HCT116 (cell line): ENCODE data around the gene HCAR1.

Experiments used
- CBX3 ChIP-seq: IDR thresholded peaks from 2 replicates; pipeline ENCODE4 v1.6.1; 2012; ENCODE audit warnings: low read depth
- EZH2 ChIP-seq: fragments of 200-600 bp; sonication (generic); IDR thresholded peaks from 2 replicates; pipeline ENCODE4 v1.6.1; 2017; ENCODE audit warnings: antibody characterized with exemption, mixed run types
- POLR2A ChIP-seq: IDR thresholded peaks from 2 replicates; pipeline ENCODE4 v1.7.0; 2011; ENCODE audit warnings: borderline replicate concordance; ENCODE audit not compliant: insufficient read depth, insufficient read length; ENCODE audit errors: extremely low read depth
- POLR2AphosphoS5 ChIP-seq: IDR thresholded peaks from 2 replicates; pipeline ENCODE4 v1.6.1; 2011; ENCODE audit warnings: mild to moderate bottlenecking, low read depth, low read length, moderate library complexity
- RAD21 ChIP-seq: IDR thresholded peaks from 2 replicates; pipeline ENCODE4 v1.6.1; 2012; ENCODE audit warnings: low read depth, mild to moderate bottlenecking
- SRF ChIP-seq: IDR thresholded peaks from 2 replicates; pipeline ENCODE4 v1.6.1; 2012; ENCODE audit warnings: low read depth
- ZNF274 ChIP-seq: fragments of 200-500 bp; sonication (Bioruptor generic); IDR thresholded peaks from 2 replicates; pipeline ENCODE4 v1.6.1; 2014; ENCODE audit warnings: mild to moderate bottlenecking, low read depth, low read length, inconsistent platforms
- TF ChIP-seq, protein P1 (sequence below), 3 experiments: fragments of 200-600 bp in 1 of 3; sonication (generic) in 1 of 3; IDR thresholded peaks in 2 of 3; conservative IDR thresholded peaks in 1 of 3; 2 replicates each; pipeline ENCODE4 v1.5.1; 2012 to 2017; ENCODE audit warnings: low read depth in 2 of 3, low read length in 2 of 3, antibody characterized with exemption in 1 of 3, borderline replicate concordance in 1 of 3, control low read depth in 1 of 3, mild to moderate bottlenecking in 1 of 3, mixed read lengths in 1 of 3, mixed run types in 1 of 3, moderate library complexity in 1 of 3; ENCODE audit not compliant: insufficient read depth in 1 of 3
- TF ChIP-seq, protein P2 (sequence below): IDR thresholded peaks from 2 replicates; pipeline ENCODE4 v1.6.1; 2012; ENCODE audit warnings: low read depth

DNA sequence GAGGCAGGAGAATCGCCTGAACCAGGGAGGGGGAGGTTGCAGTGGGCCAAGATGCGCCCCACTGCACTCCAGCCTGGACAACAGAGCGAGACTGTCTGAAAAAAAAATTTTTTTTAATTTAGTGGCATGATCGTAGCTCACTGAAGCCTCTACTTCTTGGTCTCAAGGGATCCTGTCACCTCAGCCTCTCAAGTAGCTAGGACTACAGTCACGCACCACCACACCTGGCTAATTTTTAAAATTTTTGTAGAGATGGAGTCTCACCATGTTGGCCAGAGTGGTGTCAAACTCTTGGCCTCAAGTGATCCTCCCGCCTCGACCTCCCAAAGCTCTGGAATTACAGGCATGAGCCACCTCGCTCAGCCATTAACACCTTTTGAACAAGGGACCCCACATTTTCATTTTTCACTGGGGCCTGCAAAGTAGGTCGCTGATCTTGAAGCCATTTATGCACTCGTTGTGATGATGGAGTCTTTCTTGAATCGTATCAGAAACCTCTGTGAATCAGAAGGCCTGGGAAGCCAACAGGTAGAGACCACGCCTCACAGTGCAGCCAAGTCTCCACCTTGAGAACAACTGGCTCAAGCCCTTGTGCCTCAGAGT, 5.9 kb downstream of the HCAR1 start:
- TF ChIP-seq, protein P1, sequence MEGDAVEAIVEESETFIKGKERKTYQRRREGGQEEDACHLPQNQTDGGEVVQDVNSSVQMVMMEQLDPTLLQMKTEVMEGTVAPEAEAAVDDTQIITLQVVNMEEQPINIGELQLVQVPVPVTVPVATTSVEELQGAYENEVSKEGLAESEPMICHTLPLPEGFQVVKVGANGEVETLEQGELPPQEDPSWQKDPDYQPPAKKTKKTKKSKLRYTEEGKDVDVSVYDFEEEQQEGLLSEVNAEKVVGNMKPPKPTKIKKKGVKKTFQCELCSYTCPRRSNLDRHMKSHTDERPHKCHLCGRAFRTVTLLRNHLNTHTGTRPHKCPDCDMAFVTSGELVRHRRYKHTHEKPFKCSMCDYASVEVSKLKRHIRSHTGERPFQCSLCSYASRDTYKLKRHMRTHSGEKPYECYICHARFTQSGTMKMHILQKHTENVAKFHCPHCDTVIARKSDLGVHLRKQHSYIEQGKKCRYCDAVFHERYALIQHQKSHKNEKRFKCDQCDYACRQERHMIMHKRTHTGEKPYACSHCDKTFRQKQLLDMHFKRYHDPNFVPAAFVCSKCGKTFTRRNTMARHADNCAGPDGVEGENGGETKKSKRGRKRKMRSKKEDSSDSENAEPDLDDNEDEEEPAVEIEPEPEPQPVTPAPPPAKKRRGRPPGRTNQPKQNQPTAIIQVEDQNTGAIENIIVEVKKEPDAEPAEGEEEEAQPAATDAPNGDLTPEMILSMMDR (IDR thresholded peaks at IDR 0.05 in 2 of 3, conservative IDR thresholded peaks at IDR 0.05 in 1 of 3; ENCODE audit: borderline replicate concordance in 1 of 3, insufficient read depth in 1 of 3, low read depth in 2 of 3, low read length in 2 of 3) = no peak
- no peak for TF ChIP-seq POLR2A
- no peak for TF ChIP-seq SRF
- TF ChIP-seq EZH2 = no peak
- TF ChIP-seq ZNF274 = no peak
- TF ChIP-seq POLR2AphosphoS5 = no peak
- TF ChIP-seq, protein P2, sequence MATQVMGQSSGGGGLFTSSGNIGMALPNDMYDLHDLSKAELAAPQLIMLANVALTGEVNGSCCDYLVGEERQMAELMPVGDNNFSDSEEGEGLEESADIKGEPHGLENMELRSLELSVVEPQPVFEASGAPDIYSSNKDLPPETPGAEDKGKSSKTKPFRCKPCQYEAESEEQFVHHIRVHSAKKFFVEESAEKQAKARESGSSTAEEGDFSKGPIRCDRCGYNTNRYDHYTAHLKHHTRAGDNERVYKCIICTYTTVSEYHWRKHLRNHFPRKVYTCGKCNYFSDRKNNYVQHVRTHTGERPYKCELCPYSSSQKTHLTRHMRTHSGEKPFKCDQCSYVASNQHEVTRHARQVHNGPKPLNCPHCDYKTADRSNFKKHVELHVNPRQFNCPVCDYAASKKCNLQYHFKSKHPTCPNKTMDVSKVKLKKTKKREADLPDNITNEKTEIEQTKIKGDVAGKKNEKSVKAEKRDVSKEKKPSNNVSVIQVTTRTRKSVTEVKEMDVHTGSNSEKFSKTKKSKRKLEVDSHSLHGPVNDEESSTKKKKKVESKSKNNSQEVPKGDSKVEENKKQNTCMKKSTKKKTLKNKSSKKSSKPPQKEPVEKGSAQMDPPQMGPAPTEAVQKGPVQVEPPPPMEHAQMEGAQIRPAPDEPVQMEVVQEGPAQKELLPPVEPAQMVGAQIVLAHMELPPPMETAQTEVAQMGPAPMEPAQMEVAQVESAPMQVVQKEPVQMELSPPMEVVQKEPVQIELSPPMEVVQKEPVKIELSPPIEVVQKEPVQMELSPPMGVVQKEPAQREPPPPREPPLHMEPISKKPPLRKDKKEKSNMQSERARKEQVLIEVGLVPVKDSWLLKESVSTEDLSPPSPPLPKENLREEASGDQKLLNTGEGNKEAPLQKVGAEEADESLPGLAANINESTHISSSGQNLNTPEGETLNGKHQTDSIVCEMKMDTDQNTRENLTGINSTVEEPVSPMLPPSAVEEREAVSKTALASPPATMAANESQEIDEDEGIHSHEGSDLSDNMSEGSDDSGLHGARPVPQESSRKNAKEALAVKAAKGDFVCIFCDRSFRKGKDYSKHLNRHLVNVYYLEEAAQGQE = no peak
- TF ChIP-seq RAD21 = no peak
- TF ChIP-seq CBX3 = no peak
